HCT116 (cell line): ENCODE data around the gene RTN1. TPM values are rescaled to one million over a fixed set of nuclear protein-coding genes. Genes with fewer than 3 reads are reported as not detected.
A peak's percentile ranks its signal among the peaks of the same experiment; 100 is the strongest.

Experiments used
- ATAC-seq: fragments of 200-7000 bp; cut with Tn5 transposase; 2 replicates; pipeline ENCODE4 v1.9.1; 2020; ENCODE audit warnings: mild to moderate bottlenecking, moderate library complexity
- BruUV-seq: library from RNA; stranded (reverse); fragments of 400-500 nt; replicated peaks from 2 replicates; lab custom pipeline; 2021; lab: Mats Ljungman, UMichigan
- CTCF ChIA-PET: fragments of 300-600 bp; sonication (Branson Sonifier 250); formaldehyde crosslinking; loops from one replicate; lab custom pipeline; 2021; ENCODE audit warnings: antibody characterized with exemption; lab: Charles Lee
- POLR2A ChIA-PET: fragments of 300-600, 350-600 bp; sonication (Branson Sonifier 250); formaldehyde crosslinking; loops from one replicate; lab custom pipeline; 2021; ENCODE audit warnings: antibody characterized with exemption; lab: Charles Lee
- RAD21 ChIA-PET, 2 experiments: fragments of 300-600 bp; sonication (Branson Sonifier 250); formaldehyde crosslinking; loops; one replicate each; lab custom pipeline; 2023; ENCODE audit warnings: low total read pairs in 2 of 2; ENCODE audit not compliant: uncharacterized antibody in 2 of 2, unreplicated experiment in 2 of 2, low non-redundant PET in 1 of 2; lab: Charles Lee
- DNase-seq: peaks from one replicate; pipeline ENCODE4 v3.0.0-alpha.2; 2010; ENCODE audit warnings: low read depth, low spot score
- H2AFZ ChIP-seq: fragments of 200-600 bp; shearing (Covaris generic), sonication (generic); 2 replicates; pipeline ENCODE4 v1.6.1; 2017; ENCODE audit warnings: low read depth, mixed run types, mixed read lengths, antibody characterized with exemption, low read length; ENCODE audit not compliant: poor library complexity, severe bottlenecking
- H3K27ac ChIP-seq: 2 replicates; pipeline ENCODE4 v1.5.1; 2012; ENCODE audit warnings: low read depth, low read length
- H3K27me3 ChIP-seq: fragments of 200-600 bp; sonication (generic); 2 replicates; pipeline ENCODE4 v1.6.1; 2016; ENCODE audit warnings: mixed run types, low read length, mixed read lengths; ENCODE audit not compliant: insufficient read depth
- H3K36me3 ChIP-seq, 2 experiments: fragments of 200-500 bp in 1 of 2; fragments of 200-600 bp in 1 of 2; sonication (Bioruptor generic) in 1 of 2; sonication (generic) in 1 of 2; 2 replicates each; pipeline versions ENCODE4 v1.5.1 to v1.6.1; 2014 to 2016; ENCODE audit warnings: low read length in 2 of 2, inconsistent platforms in 1 of 2, mixed read lengths in 1 of 2, mixed run types in 1 of 2; ENCODE audit not compliant: insufficient read depth in 2 of 2, control insufficient read depth in 1 of 2
- H3K4me1 ChIP-seq, 2 experiments: fragments of 200-600 bp in 1 of 2; sonication (generic) in 1 of 2; 2 replicates each; pipeline versions ENCODE4 v1.5.1 to v1.6.1; 2012 to 2017; ENCODE audit warnings: low read length in 2 of 2, inconsistent platforms in 1 of 2, mild to moderate bottlenecking in 1 of 2, mixed read lengths in 1 of 2, mixed run types in 1 of 2, moderate library complexity in 1 of 2; ENCODE audit not compliant: insufficient read depth in 2 of 2, control insufficient read depth in 1 of 2
- H3K4me2 ChIP-seq: fragments of 200-600 bp; sonication (generic); 2 replicates; pipeline ENCODE4 v1.6.1; 2017; ENCODE audit warnings: mixed run types, low read length, mixed read lengths
- H3K4me3 ChIP-seq, 2 experiments: fragments of 200-600 bp in 1 of 2; sonication (generic) in 1 of 2; replicated peaks in 1 of 2; 2 replicates each; pipeline ENCODE4 v1.5.1; 2011 to 2016; ENCODE audit warnings: low read length in 2 of 2, control low read depth in 1 of 2, low read depth in 1 of 2, mild to moderate bottlenecking in 1 of 2, mixed read lengths in 1 of 2, mixed run types in 1 of 2
- H3K79me2 ChIP-seq: fragments of 200-600 bp; sonication (generic); 2 replicates; pipeline ENCODE4 v1.6.1; 2017; ENCODE audit warnings: mild to moderate bottlenecking, mixed run types, low read length, moderate library complexity, mixed read lengths; ENCODE audit not compliant: insufficient read depth
- H3K9ac ChIP-seq: fragments of 200-600 bp; sonication (generic); 2 replicates; pipeline ENCODE4 v1.6.1; 2016; ENCODE audit warnings: low read length, mixed read lengths
- H3K9me2 ChIP-seq: fragments of 200-600 bp; sonication (generic), shearing (Covaris generic); 2 replicates; pipeline ENCODE4 v1.6.1; 2017; ENCODE audit warnings: mixed run types, mild to moderate bottlenecking, moderate library complexity; ENCODE audit not compliant: insufficient read depth
- H3K9me3 ChIP-seq, 2 experiments: fragments of 200-500 bp in 1 of 2; fragments of 200-600 bp in 1 of 2; sonication (Bioruptor generic) in 1 of 2; sonication (generic) in 1 of 2; 2 replicates each; pipeline ENCODE4 v1.6.1; 2014 to 2017; ENCODE audit warnings: low read length in 2 of 2, mixed read lengths in 2 of 2, inconsistent platforms in 1 of 2, low read depth in 1 of 2, mild to moderate bottlenecking in 1 of 2, mixed run types in 1 of 2, moderate library complexity in 1 of 2; ENCODE audit not compliant: control insufficient read depth in 1 of 2, insufficient read depth in 1 of 2
- H4K20me1 ChIP-seq: fragments of 200-600 bp; sonication (generic), shearing (Covaris generic); 2 replicates; pipeline ENCODE4 v1.6.1; 2017; ENCODE audit warnings: mixed run types, mild to moderate bottlenecking, moderate library complexity; ENCODE audit not compliant: insufficient read depth
- CEBPB ChIP-seq: IDR thresholded peaks from 2 replicates; pipeline ENCODE4 v1.6.1; 2012; ENCODE audit warnings: low read depth
- EGR1 ChIP-seq: IDR thresholded peaks from 2 replicates; pipeline ENCODE4 v1.6.1; 2012; ENCODE audit warnings: low read depth
- FOSL1 ChIP-seq: IDR thresholded peaks from 2 replicates; pipeline ENCODE4 v1.6.1; 2012; ENCODE audit warnings: low read depth
- JUND ChIP-seq: IDR thresholded peaks from 2 replicates; pipeline ENCODE4 v1.6.1; 2012
- POLR2AphosphoS5 ChIP-seq: IDR thresholded peaks from 2 replicates; pipeline ENCODE4 v1.6.1; 2011; ENCODE audit warnings: mild to moderate bottlenecking, low read depth, low read length, moderate library complexity
- RAD21 ChIP-seq: IDR thresholded peaks from 2 replicates; pipeline ENCODE4 v1.6.1; 2012; ENCODE audit warnings: low read depth, mild to moderate bottlenecking
- SIN3A ChIP-seq: IDR thresholded peaks from 2 replicates; pipeline ENCODE4 v1.6.1; 2012; ENCODE audit warnings: low read depth
- intact Hi-C: fragments of 100-400 bp; cut with micrococcal nuclease; formaldehyde crosslinking; loops from 2 replicates; pipeline ENCODE4 v1.10.0; 2022
- total RNA-seq: library from RNA; stranded (reverse); gene quantifications from one replicate; pipeline ENCODE4 v1.2.1, GENCODE V29; 2021; ENCODE audit not compliant: unreplicated experiment
- TF ChIP-seq, protein P1 (sequence below), 3 experiments: fragments of 200-600 bp in 1 of 3; sonication (generic) in 1 of 3; IDR thresholded peaks in 2 of 3; conservative IDR thresholded peaks in 1 of 3; 2 replicates each; pipeline ENCODE4 v1.5.1; 2012 to 2017; ENCODE audit warnings: low read depth in 2 of 3, low read length in 2 of 3, antibody characterized with exemption in 1 of 3, borderline replicate concordance in 1 of 3, control low read depth in 1 of 3, mild to moderate bottlenecking in 1 of 3, mixed read lengths in 1 of 3, mixed run types in 1 of 3, moderate library complexity in 1 of 3; ENCODE audit not compliant: insufficient read depth in 1 of 3

RTN1 gene
- total RNA-seq, 1 experiment from 2014 or later = 0.57 TPM

DNA sequence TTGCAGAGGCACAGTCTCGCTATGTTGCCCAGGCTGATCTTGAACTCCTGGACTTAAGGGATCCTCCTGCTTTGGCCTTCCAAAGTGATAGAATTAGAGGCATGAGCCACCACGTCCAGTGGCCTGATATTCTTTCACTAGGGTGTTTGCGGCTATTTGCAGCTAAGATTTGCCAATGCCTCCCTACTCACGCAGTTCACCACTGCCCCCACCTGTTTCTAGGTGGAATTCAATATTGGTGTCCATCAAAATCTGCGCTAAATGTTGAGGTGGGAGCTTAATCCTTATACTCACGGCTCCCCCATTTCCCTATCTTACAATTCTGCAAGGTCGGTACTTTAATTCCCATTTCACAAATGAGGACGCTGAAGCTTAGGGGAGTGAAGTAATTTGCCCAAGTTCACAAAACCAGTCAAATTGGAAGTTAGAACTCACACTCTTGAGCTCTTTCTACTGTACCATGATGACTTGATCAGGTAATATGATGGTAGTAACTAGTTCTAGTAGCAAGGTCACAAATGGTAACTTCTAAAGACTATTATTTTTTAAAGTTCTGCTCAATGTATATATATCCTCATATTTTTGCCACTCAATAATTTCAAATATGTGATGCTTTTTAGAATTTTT is 27.3 kb upstream of the RTN1 start:
- no peaks in the 10 kb centered on the region for H4K20me1 ChIP-seq
- no TSS peak for BruUV-seq
- H3K4me2 ChIP-seq = no peak overlapping the region
- CTCF ChIA-PET = interaction anchor here (0.7 to 2.9 kb wide), 28 partner anchors 10 to 768 kb away, joined by 3 to 36 read pairs (median 4); partner anchors contain the start of genes CCDC175, JKAMP and L3HYPDH
- H2AFZ ChIP-seq = no peak overlapping the region
- TF ChIP-seq RAD21 (peak; percentile 68), EGR1 (no peak), JUND (no peak)
- TF ChIP-seq, protein P1, sequence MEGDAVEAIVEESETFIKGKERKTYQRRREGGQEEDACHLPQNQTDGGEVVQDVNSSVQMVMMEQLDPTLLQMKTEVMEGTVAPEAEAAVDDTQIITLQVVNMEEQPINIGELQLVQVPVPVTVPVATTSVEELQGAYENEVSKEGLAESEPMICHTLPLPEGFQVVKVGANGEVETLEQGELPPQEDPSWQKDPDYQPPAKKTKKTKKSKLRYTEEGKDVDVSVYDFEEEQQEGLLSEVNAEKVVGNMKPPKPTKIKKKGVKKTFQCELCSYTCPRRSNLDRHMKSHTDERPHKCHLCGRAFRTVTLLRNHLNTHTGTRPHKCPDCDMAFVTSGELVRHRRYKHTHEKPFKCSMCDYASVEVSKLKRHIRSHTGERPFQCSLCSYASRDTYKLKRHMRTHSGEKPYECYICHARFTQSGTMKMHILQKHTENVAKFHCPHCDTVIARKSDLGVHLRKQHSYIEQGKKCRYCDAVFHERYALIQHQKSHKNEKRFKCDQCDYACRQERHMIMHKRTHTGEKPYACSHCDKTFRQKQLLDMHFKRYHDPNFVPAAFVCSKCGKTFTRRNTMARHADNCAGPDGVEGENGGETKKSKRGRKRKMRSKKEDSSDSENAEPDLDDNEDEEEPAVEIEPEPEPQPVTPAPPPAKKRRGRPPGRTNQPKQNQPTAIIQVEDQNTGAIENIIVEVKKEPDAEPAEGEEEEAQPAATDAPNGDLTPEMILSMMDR (IDR thresholded peaks at IDR 0.05 in 2 of 3, conservative IDR thresholded peaks at IDR 0.05 in 1 of 3; ENCODE audit: borderline replicate concordance in 1 of 3, insufficient read depth in 1 of 3, low read depth in 2 of 3, low read length in 2 of 3) = peak; percentile 44 to 57 (median 54); a peak in 5 of 6 replicates
- no peaks in the 10 kb centered on the region for H3K79me2 ChIP-seq
- no peaks in the 10 kb centered on the region for H3K9me3 ChIP-seq
- DNase-seq (peak; percentile 10), ATAC-seq (peak; percentile 81)
- POLR2A ChIA-PET = no interaction called here
- H3K9me2 ChIP-seq = no peaks in the 10 kb centered on the region
- RAD21 ChIA-PET = interaction anchor here in 1 of 2 experiments (0.9 kb wide), 1 partner anchor 265 kb away, joined by 3 read pairs; no protein-coding TSS in a partner anchor
- H3K27me3 ChIP-seq = no peaks in the 10 kb centered on the region
- H3K9ac ChIP-seq = no peak overlapping the region
- no peak overlapping the region for H3K27ac ChIP-seq
- H3K36me3 ChIP-seq = no peaks in the 10 kb centered on the region
- no peak overlapping the region for H3K4me3 ChIP-seq
- intact Hi-C loops = loop anchor here (1.0 to 5.0 kb wide), 2 partner anchors 266 to 391 kb away; no protein-coding TSS in a partner anchor
- no peaks in the 10 kb centered on the region for H3K4me1 ChIP-seq

DNA sequence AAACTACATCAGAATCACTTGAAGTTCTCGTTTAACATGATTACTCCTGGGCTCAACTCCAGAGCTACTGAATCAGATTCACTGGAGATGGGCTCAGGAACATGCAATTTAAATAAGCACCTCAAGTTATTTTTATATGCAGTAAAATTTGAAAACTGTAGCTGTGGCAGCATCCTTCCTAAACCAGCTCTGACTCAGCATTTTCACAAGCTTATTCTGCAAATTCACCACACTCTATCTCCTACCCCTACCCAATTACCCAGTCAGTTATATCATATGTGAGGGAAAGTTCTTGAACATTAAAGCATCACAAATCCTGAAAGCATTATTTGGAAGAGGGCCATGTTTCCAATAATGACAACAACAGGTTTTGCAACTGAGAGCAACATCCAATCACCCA is 25.1 kb upstream of the RTN1 start:
- ATAC-seq (no peak), DNase-seq (no peak)
- RAD21 ChIA-PET = no interaction called here
- Histone ChIP-seq H3K36me3 (no peaks in the 10 kb centered on the region), H3K79me2 (no peaks in the 10 kb centered on the region), H3K27me3 (no peaks in the 10 kb centered on the region), H3K27ac (no peak overlapping the region), H3K9me2 (no peaks in the 10 kb centered on the region), H2AFZ (no peak overlapping the region), H3K4me2 (no peak overlapping the region), H3K9ac (no peak overlapping the region), H3K9me3 (no peaks in the 10 kb centered on the region), H4K20me1 (no peaks in the 10 kb centered on the region), H3K4me3 (no peak overlapping the region), H3K4me1 (no peaks in the 10 kb centered on the region)
- intact Hi-C loops = loop anchor here (5.0 kb wide), 1 partner anchor 388 kb away; no protein-coding TSS in a partner anchor
- POLR2A ChIA-PET = no interaction called here
- CTCF ChIA-PET = interaction anchor here (1.3 kb wide), 1 partner anchor 288 kb away, joined by 4 read pairs; no protein-coding TSS in a partner anchor
- TF ChIP-seq POLR2AphosphoS5 (no peak), CEBPB (no peak), FOSL1 (no peak), SIN3A (no peak)
- TF ChIP-seq, protein P1 (IDR thresholded peaks at IDR 0.05 in 2 of 3, conservative IDR thresholded peaks at IDR 0.05 in 1 of 3; ENCODE audit: borderline replicate concordance in 1 of 3, insufficient read depth in 1 of 3, low read depth in 2 of 3, low read length in 2 of 3) = no peak
- no TSS peak for BruUV-seq
